ENCODE measurements around the gene SBF2. TPM values are rescaled to one million over a fixed set of nuclear protein-coding genes. Genes with fewer than 3 reads are reported as not detected.

Gene SBF2
- total RNA-seq, 2 donors from 2014 or later, result 53.4 to 58.9 TPM

DNA sequence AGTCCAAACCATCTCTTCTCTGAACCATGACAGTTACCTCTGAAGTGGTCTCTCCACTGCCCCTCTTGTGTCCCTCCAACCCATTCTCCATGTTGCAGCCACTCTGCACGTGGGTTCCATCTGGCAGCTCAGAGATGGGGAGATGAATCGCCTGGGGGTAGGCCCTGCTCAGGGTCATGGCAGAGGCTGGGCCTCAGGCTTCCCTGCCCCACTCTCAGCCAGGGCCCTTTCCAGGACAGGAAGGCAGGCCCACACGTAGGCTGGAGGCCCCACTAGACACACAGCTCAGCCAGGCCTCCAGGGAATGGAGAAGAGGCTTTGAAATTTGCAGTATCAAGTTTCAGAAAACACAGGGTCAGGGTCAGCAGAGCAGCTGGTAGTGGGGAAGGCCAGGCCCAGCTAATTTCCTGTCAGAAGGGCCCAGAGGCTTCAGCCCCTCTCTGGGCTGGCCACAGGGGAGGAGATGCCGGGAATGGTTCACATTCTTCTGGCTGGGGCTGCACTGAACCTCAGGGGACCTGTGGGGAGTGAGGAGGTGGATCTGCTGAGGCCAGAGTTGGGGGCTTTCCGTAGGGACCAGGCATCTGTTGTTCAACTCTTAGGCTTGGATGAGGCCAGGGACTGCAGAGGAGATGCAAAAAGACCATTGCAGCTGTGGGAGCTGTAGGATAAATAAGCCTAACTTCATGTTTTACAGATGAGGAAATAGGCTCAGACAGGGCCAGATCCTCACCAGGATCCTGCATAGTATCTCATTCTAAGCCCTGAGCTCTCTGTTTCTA, 528.5 kb downstream of the SBF2 start:
- intact Hi-C loops (cut with DNase I), result no loop called here

DNA sequence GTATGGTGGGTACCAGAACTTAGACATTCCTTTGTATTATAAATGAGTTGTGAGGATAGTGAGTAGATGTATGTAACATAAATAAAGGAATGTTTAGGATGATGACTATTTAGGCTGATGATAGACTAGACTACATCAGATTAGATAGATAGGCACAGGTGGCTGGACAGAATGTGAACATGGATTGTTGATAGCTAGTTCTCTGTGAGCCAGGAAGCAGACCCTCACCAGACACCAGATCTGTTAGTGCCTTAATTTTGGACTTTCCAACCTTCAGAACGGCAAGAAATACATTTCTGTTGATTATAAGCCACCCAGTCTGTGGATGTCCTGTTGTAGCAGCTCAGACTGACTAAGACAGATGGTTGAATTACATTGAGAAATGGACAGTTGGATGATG, 530.7 kb downstream of the SBF2 start:
- intact Hi-C loops (cut with DNase I), result no loop called here
- DNase-seq (ENCODE audit: low spot score), result no peak

More for the DNA sequence above, 528.5 kb downstream of the SBF2 start:
- no peak for DNase-seq (ENCODE audit: low spot score)

DNA sequence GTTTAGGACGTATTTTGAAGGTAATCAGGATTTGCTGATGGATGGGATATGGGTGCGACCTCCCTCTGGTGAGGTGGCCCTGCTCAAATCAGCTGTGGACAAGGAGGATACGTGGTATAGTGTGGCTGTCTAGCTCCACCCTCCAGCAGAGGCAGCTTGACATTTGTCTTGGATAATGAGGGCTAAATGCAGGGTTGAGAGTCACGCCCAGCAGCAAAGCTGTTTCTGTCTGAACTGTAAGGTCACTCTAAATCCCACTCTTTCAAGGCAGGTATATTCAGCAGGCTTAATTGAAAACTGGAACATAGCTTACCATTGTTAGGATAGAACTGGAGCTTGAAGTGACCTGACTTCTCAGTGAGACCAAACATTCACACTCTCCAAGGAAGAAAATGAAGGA, 531.5 kb downstream of the SBF2 start:
- DNase-seq (ENCODE audit: low spot score), result no peak
- intact Hi-C loops (cut with DNase I), result no loop called here

DNA sequence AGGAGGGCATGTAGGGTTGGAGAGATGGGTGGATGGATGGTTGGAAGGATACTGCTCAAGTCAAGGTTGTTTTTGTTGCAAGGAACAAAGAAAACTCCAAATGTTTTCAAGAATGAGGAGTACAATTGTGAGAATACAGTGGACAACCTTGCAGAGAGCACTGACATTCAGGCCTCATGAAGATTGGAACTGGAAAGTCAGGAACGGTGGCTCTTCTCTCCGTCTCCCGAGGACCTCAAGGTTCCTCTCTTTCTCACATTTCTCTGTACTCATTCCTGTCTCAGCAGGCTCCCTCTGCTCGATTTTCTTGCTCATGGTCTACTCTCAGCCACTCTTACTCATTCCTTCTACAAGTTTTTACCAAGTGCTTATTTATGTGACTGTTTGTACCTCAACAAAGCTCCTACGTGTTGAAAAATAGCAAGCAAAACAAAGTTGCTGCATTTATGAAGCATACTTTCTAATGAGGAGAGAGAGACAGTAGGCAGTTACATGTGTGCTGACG, 532.5 kb downstream of the SBF2 start:
- no peak for DNase-seq (ENCODE audit: low spot score)
- intact Hi-C loops (cut with DNase I), result no loop called here

DNA sequence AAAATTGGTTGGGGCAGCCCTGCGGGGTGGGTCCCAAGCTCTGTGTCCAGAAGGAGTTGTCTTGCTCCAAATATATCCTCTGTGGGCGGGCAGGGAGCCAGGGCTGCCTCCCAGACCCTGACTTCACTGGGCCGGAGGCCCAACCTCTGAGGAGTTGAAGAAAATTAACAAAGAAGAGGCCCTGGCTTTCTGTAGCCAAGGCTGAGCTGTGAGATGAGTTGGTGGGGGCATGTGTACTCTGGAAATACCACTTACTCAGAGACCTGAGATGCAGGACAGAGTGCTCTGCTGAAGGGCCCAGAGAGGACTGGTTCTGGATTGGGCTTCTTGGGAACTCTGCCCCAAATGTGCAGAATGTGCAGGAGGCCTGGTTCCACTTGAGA, 533.8 kb downstream of the SBF2 start:
- DNase-seq (ENCODE audit: low spot score), result peak; percentile 97
- intact Hi-C loops (cut with DNase I), result no loop called here

DNA sequence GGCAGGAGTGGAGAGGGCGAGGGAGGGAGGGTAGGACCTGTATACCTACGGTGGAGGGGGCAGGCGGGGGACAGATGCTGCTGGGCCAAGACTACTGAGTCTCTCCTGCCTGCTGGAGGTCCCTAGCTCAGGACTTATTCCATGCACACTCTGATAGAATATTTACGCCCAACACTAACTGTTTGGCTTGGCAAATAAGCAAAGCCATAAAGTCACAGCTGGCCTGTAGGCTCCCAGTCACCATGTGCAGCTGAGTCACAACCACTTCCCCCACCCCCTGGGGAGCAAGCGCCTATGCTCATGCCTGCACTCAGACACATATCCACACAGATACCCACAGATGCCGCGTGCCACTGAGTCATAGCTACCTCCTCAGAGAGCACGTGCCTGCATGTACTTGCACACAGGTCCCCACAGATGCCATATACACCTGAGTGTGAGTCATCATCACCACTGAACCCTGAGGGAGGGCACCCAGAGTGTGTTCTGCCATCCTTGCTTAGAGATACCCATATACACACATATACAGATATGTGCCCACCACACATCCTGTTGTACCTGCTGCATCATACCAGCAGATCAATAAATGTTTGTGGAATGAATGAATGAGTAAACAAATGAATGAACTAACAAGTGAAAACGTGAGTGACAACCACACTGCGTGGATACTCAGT, 534.4 kb downstream of the SBF2 start:
- DNase-seq (ENCODE audit: low spot score), result peak; percentile 96
- intact Hi-C loops (cut with DNase I), result loop anchor here (5.0 to 10.0 kb wide), 6 partner anchors 145 to 1835 kb away; partner anchors contain the start of gene ADM (in 1 of the 2)

DNA sequence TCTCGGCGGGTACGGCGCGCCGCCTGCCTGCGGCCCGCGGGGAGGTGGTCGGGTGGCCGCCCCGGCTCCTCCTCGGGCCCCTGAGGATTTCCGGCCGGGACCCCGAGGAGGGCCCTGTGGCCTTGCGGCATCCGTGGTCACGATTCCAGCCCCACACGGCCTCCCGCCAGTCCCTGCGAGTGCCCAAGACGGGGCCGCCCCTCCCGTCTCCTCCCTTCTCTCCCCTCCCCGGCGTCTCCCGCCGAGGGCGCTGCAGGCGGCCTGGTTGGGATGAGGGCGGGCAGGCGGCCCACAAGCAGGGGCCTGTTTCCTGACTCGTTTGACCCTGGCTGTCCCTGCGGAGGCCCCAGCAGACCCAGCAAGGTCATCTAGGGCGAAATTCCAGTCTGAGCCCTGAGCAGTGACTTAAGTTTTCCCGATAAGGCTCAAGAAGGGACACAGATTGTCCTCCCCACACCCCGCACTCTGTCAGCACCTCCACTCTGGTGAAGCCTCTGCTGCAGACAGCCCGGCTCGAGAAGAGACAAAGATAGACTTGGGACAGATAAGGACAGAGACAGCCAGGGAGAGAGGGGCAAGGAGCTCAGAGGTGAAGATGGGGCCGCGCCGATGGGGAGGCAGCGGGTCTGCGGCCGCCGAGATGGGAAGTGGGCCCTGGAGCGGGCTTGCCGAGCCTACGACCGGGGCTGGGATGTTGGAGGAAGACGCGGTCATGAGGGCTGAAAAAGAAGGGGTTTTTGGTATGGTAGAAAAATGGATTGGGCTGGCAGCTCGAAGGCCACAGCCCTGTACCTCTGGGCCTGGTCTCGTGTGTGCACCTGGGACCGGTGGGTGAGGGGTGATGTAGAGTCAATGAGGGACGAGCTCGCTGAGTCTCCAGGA, 535.1 kb downstream of the SBF2 start:
- intact Hi-C loops (cut with DNase I), result loop anchor here (5.0 to 10.0 kb wide), 6 partner anchors 144 to 1836 kb away; partner anchors contain the start of gene ADM (in 1 of the 2)
- DNase-seq (ENCODE audit: low spot score), result peak; percentile 93

DNA sequence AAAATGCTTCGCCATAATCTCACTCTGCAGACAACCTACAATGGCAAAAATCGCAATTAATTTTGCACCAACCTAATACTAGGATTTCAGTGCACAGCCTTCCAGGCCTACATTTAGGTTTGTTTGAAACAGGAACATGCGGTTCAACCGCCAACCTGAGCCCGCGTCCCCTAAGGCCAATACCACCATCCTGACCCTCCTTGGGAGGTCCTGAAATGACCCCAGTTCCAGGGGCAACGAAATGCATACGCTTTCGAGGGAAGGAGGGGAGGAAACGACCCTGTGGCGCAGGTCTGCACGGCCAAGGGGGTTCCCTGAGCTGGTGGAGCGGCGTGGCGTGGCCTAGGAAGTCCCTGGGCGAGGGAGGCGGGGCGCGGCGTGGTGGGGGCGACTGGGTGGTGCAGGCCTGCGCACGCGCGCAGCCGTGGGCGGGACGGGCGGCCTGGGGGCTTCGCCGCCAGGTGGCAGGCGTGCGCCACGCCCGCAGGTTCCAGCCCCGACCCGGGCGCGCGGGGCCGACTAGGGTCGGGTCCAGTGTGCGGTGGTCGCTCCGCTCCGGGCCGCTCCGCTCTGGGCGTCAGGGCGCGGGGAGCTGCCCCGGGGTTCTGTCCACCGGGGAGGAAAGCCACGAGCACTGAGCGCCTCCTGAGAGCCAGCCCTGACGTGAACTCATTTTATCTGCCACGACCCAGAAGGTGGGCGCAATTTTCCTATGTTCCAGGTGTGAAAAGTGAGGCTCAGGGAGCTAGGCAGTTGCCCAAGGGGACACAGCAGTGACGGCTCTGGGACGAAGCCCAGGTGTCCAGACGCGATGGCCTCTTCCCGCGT, 536.0 kb downstream of the SBF2 start:
- DNase-seq (ENCODE audit: low spot score), result peak; percentile 96

DNA sequence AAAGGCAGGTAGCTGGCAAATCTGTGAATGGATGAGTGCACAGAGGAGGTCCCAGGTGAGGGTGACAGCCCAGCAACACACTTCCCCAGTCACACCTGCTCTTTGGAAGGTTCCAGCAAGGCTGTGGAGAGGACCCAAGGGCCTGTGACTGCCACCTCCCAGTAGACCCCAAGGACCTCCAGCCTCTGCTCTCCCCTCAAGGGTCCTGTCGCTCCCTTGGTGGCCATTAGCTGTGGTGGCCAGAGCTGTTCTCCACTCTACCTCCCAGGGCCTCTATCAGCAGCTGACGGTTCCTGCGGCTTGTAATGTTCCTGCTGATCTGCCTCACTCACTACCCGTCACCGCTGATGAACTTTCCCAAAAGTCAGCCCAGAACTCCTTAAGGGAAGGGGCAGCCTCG, 537.1 kb downstream of the SBF2 start:
- intact Hi-C loops (cut with DNase I), result loop anchor here (5.0 to 10.0 kb wide), 6 partner anchors 142 to 1838 kb away; partner anchors contain the start of gene ADM (in 1 of the 2)
- no peak for DNase-seq (ENCODE audit: low spot score)

More for the DNA sequence above, 536.0 kb downstream of the SBF2 start:
- intact Hi-C loops (cut with DNase I), result loop anchor here (5.0 to 10.0 kb wide), 6 partner anchors 143 to 1837 kb away; partner anchors contain the start of gene ADM (in 1 of the 2)

DNA sequence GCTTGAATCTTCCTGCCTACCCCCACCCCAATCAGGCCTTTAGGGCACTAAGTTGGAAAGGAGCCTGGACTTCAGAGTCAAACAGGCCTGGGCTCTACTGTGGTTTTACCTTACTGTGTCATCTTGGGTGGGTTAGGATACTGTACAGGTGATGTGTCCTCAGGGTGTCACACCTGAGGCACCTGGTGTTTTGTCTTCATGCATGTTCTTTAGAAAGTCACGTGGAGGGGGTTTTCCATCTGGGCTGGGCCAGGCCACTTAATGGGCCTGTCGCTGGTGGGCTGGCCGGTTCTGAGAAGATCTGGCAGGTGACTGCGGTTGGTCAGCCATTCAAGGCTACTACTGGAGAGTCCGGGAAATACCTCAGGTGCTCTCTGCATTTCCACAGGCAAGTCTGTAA, 537.6 kb downstream of the SBF2 start:
- intact Hi-C loops (cut with DNase I), result loop anchor here (5.0 to 10.0 kb wide), 6 partner anchors 142 to 1838 kb away; partner anchors contain the start of gene ADM (in 1 of the 2)

DNA sequence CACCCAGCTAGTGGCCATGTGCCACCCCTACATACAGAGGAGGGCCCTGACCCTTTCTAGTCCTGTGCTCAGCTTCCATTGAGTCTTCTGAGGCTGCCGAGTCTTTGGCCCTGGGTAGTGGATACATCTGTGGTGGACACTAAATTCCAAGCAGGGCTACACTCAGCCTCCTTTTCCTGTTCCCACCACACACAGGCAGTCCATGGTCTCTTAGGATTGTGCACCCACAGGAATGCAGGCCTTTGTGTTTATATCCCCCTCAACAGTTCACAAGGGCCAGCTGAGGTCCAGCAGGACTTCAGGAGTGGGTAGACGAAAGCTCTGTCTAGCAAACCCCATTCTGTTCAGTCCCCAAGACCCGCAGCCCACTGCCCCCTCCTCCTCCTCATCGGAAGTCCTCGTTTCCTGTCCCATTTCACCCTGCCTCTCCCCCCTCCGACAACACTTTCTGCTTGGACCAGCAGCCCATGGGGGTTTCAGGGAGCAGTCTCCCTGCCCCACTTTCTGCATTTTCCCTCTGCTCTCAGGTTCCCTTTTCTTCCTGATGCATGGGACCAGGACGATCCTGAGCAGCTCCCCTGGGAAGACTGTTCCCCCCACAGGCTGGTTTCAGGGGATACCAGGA, 538.3 kb downstream of the SBF2 start:
- intact Hi-C loops (cut with DNase I), result loop anchor here (5.0 to 10.0 kb wide), 6 partner anchors 141 to 1839 kb away; partner anchors contain the start of gene ADM (in 1 of the 2)
- no peak for DNase-seq (ENCODE audit: low spot score)

More for the DNA sequence above, 537.6 kb downstream of the SBF2 start:
- DNase-seq (ENCODE audit: low spot score), result no peak

DNA sequence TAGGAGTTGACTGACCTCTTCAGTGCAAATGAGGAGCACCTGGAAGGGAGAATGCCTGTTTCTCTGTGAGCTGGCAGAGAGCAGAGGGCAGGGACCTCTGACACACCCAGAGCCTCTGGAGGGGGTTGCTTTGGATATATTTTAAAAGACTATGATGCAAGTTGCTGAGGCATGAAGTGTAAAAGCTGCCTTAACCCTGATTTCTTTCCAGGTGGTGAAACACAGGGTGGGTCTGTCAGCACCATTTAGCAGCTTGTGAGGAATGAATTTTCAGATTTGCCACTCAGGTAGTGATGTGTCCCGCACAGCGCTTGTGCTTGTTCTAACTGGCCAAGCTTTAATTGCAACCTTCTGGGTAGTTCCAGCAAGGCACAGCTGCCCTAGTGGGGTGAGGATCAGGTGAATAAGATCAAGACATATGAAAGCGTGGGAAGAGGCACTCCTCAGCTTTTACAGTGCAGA, 540.0 kb downstream of the SBF2 start:
- DNase-seq (ENCODE audit: low spot score), result no peak
- intact Hi-C loops (cut with DNase I), result loop anchor here in 1 of 2 donors (10.0 kb wide), 2 partner anchors 139 to 1841 kb away; no protein-coding TSS in a partner anchor

DNA sequence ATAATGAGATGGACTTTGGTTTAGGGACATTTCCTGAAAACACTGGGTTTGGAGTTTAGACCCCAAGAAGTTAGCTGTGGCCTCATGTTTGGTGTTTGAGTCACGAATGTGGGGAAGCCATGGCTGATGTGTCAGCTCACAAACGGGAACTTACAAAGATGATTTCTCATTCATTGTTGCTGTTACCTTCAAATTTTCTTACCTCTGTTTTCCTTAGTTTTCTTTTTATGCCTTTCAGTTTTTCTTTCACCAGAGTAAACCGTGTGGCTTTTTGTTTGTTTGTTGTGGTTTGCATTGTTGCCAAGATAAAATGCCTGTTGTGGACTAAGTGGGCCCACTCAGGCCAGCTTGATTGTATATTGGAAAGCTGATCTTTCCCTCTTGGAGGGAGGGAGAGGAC, 541.0 kb downstream of the SBF2 start:
- no peak for DNase-seq (ENCODE audit: low spot score)
- intact Hi-C loops (cut with DNase I), result loop anchor here in 1 of 2 donors (10.0 kb wide), 2 partner anchors 138 to 1842 kb away; no protein-coding TSS in a partner anchor

DNA sequence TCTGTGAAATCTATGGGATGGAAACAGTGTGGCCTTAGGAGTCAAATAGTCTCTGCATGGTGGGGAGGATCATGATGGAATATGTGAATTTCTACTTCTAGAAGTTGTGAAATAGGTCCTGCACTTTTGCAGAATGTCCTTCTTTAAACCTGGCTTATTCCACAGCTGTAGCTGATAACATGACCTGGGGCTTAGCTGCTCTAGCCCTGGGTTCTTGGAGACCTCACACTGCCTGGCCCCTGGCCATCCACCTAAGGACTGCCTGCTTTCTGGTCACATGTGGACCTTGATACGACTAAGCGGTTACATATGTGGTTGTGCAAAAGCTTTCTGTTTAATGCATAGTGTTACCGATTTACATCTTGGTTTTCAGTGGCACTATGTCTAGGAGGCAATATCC, 541.9 kb downstream of the SBF2 start:
- DNase-seq (ENCODE audit: low spot score), result no peak
- intact Hi-C loops (cut with DNase I), result loop anchor here in 1 of 2 donors (10.0 kb wide), 2 partner anchors 137 to 1843 kb away; no protein-coding TSS in a partner anchor

DNA sequence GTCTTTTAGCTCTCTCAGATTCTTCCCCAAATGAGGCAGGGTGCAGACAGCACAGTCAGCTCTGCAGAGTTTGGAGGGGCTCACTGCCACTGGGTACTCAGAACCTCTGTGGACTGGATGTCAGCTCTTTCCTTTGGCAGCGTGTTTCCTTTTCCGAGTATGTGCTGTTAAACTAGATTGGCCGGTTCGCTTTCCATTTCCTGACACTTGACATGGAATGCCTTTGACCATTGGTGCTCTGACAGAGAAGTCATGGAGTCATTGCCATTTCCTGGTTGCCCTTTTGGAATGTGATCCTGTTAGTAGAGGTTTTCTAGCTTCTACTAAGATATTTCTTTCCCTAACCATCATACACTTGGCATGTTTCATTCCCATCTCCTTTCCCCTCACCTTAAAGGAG, 543.5 kb downstream of the SBF2 start:
- intact Hi-C loops (cut with DNase I), result loop anchor here in 1 of 2 donors (10.0 kb wide), 2 partner anchors 136 to 1844 kb away; no protein-coding TSS in a partner anchor
- no peak for DNase-seq (ENCODE audit: low spot score)

DNA sequence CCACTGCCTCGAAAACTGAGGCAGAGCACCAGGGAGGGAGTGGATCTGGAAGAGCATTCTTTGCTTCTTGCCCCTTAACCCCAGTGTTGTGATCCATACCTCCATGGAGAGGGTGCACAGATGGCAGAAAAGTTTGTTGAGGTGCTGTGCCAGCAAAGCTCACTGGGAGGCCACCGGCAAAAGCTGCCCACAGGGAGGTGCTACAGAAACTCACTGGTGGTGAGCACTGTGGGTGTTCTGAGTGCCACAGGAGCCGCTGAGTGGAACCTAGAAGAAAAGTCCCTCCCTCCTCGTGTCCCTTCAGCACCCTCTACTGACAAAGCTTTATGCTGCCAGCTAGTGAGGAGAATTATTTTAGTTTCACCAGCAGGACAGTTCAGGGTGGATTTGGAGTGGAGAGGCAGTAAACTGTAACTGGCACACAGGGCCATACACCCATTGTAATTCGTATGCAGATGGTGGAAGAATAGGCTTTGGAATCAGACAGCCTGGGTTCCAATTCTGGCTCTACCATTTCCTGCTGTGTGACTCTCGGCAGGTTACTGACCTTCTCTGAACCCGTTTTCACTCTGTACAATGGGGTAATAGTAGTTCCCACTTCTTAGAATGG, 545.6 kb downstream of the SBF2 start:
- intact Hi-C loops (cut with DNase I), result loop anchor here in 1 of 2 donors (5.0 kb wide), 1 partner anchor 276 kb away; no protein-coding TSS in a partner anchor
- no peak for DNase-seq (ENCODE audit: low spot score)

DNA sequence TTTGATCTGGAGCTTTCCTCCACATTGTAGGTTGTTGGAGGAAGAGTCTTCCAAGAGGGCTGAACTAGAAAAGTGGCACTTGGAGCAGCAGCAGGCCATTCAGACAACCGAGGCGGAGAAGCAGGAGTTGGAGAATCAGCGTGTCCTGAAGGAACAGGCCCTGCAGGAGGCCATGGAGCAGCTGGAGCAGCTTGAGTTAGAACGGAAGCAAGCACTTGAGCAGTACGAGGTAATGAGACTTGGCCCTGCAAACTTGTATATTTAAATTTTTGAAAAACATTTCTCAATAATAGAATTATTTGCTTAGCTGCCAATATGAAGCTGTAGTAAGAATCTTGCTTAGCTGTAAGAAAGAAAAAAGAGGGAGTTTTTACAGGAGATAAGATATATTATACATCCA, 546.2 kb downstream of the SBF2 start:
- intact Hi-C loops (cut with DNase I), result loop anchor here in 1 of 2 donors (5.0 kb wide), 1 partner anchor 276 kb away; no protein-coding TSS in a partner anchor
- no peak for DNase-seq (ENCODE audit: low spot score)

Data from posterior vena cava (tissue), 2 donors.